Gastrocnemius medialis (tissue), 4 donors: ENCODE results near the gene SPATA32. TPM values are rescaled to one million over a fixed set of nuclear protein-coding genes. Genes with fewer than 3 reads are reported as not detected.
A peak's percentile ranks its signal among the peaks of the same experiment; 100 is the strongest.

ENCODE experiments used
- ATAC-seq, 2 donors: fragments of 150-250 bp; one replicate each; pipeline ENCODE4 v1.9.1; 2016
- DNase-seq, 2 donors: peaks; one replicate each; pipeline ENCODE4 v3.0.0-alpha.2; 2019
- H3K27ac ChIP-seq, 4 donors: fragments of 200-600 bp; sonication (generic); 1 replicate in 1 of 4; 2 replicates in 3 of 4; pipeline ENCODE4 v1.5.1; 2016 to 2018; ENCODE audit warnings: mild to moderate bottlenecking in 2 of 4, moderate library complexity in 1 of 4
- H3K27me3 ChIP-seq, 3 donors: fragments of 200-600 bp; sonication (generic) in 2 of 3; 1 replicate in 1 of 3; 2 replicates in 2 of 3; pipeline versions ENCODE4 v1.5.1 to v1.6.0; 2016 to 2019; ENCODE audit warnings: mild to moderate bottlenecking in 1 of 3, moderate library complexity in 1 of 3
- H3K36me3 ChIP-seq, 2 donors: fragments of 200-600 bp; sonication (generic) in 1 of 2; one replicate each; pipeline ENCODE4 v1.5.1; 2017 to 2018
- H3K4me1 ChIP-seq, 2 donors: fragments of 200-600 bp; sonication (generic) in 1 of 2; one replicate each; pipeline ENCODE4 v1.5.1; 2016 to 2017; ENCODE audit warnings: mild to moderate bottlenecking in 2 of 2
- H3K4me3 ChIP-seq, 4 donors: fragments of 200-600 bp; sonication (generic) in 3 of 4; 1 replicate in 1 of 4; 2 replicates in 3 of 4; pipeline ENCODE4 v1.5.1; 2016 to 2019; ENCODE audit warnings: mild to moderate bottlenecking in 2 of 4
- H3K9me3 ChIP-seq, 3 donors: fragments of 200-600 bp; sonication (generic) in 2 of 3; 1 replicate in 1 of 3; 2 replicates in 2 of 3; pipeline ENCODE4 v1.5.1; 2016 to 2019
- CTCF ChIP-seq, 5 experiments: fragments of 450-650 bp in 3 of 5; fragments of 200-600 bp in 2 of 5; sonication (generic) in 2 of 5; IDR thresholded peaks in 4 of 5; conservative IDR thresholded peaks in 1 of 5; 1 replicate in 4 of 5; 2 replicates in 1 of 5; pipeline ENCODE4 v1.5.1; 2016 to 2019; ENCODE audit warnings: antibody characterized with exemption in 5 of 5, mild to moderate bottlenecking in 3 of 5, moderate library complexity in 3 of 5
- POLR2A ChIP-seq, 2 donors: fragments of 450-650 bp; IDR thresholded peaks; one replicate each; pipeline ENCODE4 v1.6.1; 2017; ENCODE audit warnings: antibody characterized with exemption in 2 of 2, mild to moderate bottlenecking in 2 of 2, moderate library complexity in 2 of 2
- in situ Hi-C, 4 donors: fragments of 200-750 bp; cut with MboI; loops; one replicate each; pipeline versions ENCODE4 v1.15.0 to v1.8.0; 2017; ENCODE audit warnings: low sequenced_read_pairs in 4 of 4
- intact Hi-C: fragments of 100-400 bp; cut with DNase I; formaldehyde crosslinking; loops from one replicate; pipeline ENCODE4 v1.15.1; 2023; ENCODE audit warnings: low total_unique reads
- total RNA-seq, 4 donors: library from RNA; depleted of rRNA; stranded (reverse); fragments of >200 nt; gene quantifications; one replicate each; pipeline versions ENCODE4 v1.1.0 to v1.2.3, GENCODE V29; 2016

SPATA32 gene
- total RNA-seq, 4 donors from 2014 or later: not detected

- DNase-seq (no peak), ATAC-seq (no peak)
- in situ Hi-C loops: no loop called here
- H3K36me3 ChIP-seq: no peaks in the 10 kb centered on the region
- H3K9me3 ChIP-seq: no peaks in the 10 kb centered on the region
- H3K4me3 ChIP-seq: no peak overlapping the region
- TF ChIP-seq POLR2A (IDR thresholded peaks at IDR 0.05): no peak
- TF ChIP-seq CTCF (IDR thresholded peaks at IDR 0.05 in 4 of 5, conservative IDR thresholded peaks at IDR 0.05 in 1 of 5): no peak
- no peak overlapping the region for H3K27ac ChIP-seq
- intact Hi-C loops: loop anchor here (1.0 kb wide), 1 partner anchor 16 kb away; no protein-coding TSS in a partner anchor
- peaks cover 8% of the 10 kb centered on the region in 2 donors for H3K4me1 ChIP-seq
- no peaks in the 10 kb centered on the region for H3K27me3 ChIP-seq
These were observed 27.1 kb downstream of the SPATA32 start for GRCh38 chr17:45234641-45235415.

- H3K4me1 ChIP-seq: peaks cover 14 to 19% of the 10 kb centered on the region in 2 donors
- intact Hi-C loops (no loop called here), in situ Hi-C loops (no loop called here)
- no peak overlapping the region for H3K4me3 ChIP-seq
- no peaks in the 10 kb centered on the region for H3K9me3 ChIP-seq
- H3K27me3 ChIP-seq: no peaks in the 10 kb centered on the region
- DNase-seq (no peak), ATAC-seq (no peak)
- no peak for TF ChIP-seq POLR2A (IDR thresholded peaks at IDR 0.05)
- TF ChIP-seq CTCF (IDR thresholded peaks at IDR 0.05 in 4 of 5, conservative IDR thresholded peaks at IDR 0.05 in 1 of 5): no peak
- no peak overlapping the region for H3K27ac ChIP-seq
- no peaks in the 10 kb centered on the region for H3K36me3 ChIP-seq
These were observed 28.4 kb downstream of the SPATA32 start for GRCh38 chr17:45233423-45233924.

GRCh38 chr17:45232514-45233422 lies 29.1 kb downstream of the SPATA32 start:
- Histone ChIP-seq H3K36me3 (no peaks in the 10 kb centered on the region), H3K4me3 (no peak overlapping the region), H3K9me3 (no peaks in the 10 kb centered on the region), H3K4me1 (peaks cover 21 to 26% of the 10 kb centered on the region in 2 donors), H3K27ac (no peak overlapping the region), H3K27me3 (no peaks in the 10 kb centered on the region)
- ATAC-seq: no peak
- no peak for DNase-seq
- in situ Hi-C loops: no loop called here
- intact Hi-C loops: no loop called here
- TF ChIP-seq CTCF (IDR thresholded peaks at IDR 0.05 in 4 of 5, conservative IDR thresholded peaks at IDR 0.05 in 1 of 5): no peak
- TF ChIP-seq POLR2A (IDR thresholded peaks at IDR 0.05): no peak

- H3K27ac ChIP-seq: peak overlapping the region in 1 of 4 donors; percentile 73
- H3K4me3 ChIP-seq: no peak overlapping the region
- TF ChIP-seq CTCF (IDR thresholded peaks at IDR 0.05 in 4 of 5, conservative IDR thresholded peaks at IDR 0.05 in 1 of 5): peak in 1 of 5 experiments; percentile 14
- no peak for TF ChIP-seq POLR2A (IDR thresholded peaks at IDR 0.05)
- no peaks in the 10 kb centered on the region for H3K36me3 ChIP-seq
- DNase-seq: no peak
- in situ Hi-C loops (no loop called here), intact Hi-C loops (no loop called here)
- H3K4me1 ChIP-seq: peaks cover 26 to 31% of the 10 kb centered on the region in 2 donors
- no peaks in the 10 kb centered on the region for H3K27me3 ChIP-seq
- no peak for ATAC-seq
- H3K9me3 ChIP-seq: no peaks in the 10 kb centered on the region
These were observed 30.3 kb downstream of the SPATA32 start for GRCh38 chr17:45231481-45232116.
